Neuronal stem cell (in vitro differentiated cells): ENCODE measurements around the gene BLVRA.

Experiments
- DNase-seq: peaks from one replicate; pipeline ENCODE4 v3.0.0-alpha.2; 2013; ENCODE audit warnings: low spot score
- H2AFZ ChIP-seq: one replicate; pipeline ENCODE4 v1.6.1; 2013; ENCODE audit warnings: mild to moderate bottlenecking, low read length, inconsistent platforms
- H2AK5ac ChIP-seq: 2 replicates; pipeline ENCODE4 v1.6.1; 2013; ENCODE audit warnings: low read depth, mild to moderate bottlenecking, inconsistent platforms, low read length, moderate library complexity, mixed read lengths
- H2BK120ac ChIP-seq: 2 replicates; pipeline ENCODE4 v1.6.1; 2013; ENCODE audit warnings: low read depth, mild to moderate bottlenecking, inconsistent platforms, low read length, moderate library complexity, mixed read lengths
- H2BK12ac ChIP-seq: one replicate; pipeline ENCODE4 v1.6.1; 2013; ENCODE audit warnings: low read length, inconsistent platforms
- H2BK15ac ChIP-seq: 2 replicates; pipeline ENCODE4 v1.6.1; 2013; ENCODE audit warnings: mild to moderate bottlenecking, low read length, inconsistent platforms, mixed read lengths
- H2BK5ac ChIP-seq: one replicate; pipeline ENCODE4 v1.6.1; 2013; ENCODE audit warnings: inconsistent platforms, mild to moderate bottlenecking, low read length, moderate library complexity
- H3K14ac ChIP-seq: one replicate; pipeline ENCODE4 v1.6.1; 2013; ENCODE audit warnings: low read length, inconsistent platforms
- H3K18ac ChIP-seq: 2 replicates; pipeline ENCODE4 v1.6.1; 2013; ENCODE audit warnings: low read length, inconsistent platforms
- H3K23ac ChIP-seq: 2 replicates; pipeline ENCODE4 v1.6.1; 2013; ENCODE audit warnings: low read depth, mild to moderate bottlenecking, mixed read lengths, low read length, inconsistent platforms; ENCODE audit not compliant: poor library complexity
- H3K27ac ChIP-seq: replicated peaks from 3 replicates; pipeline ENCODE4 v1.5.1; 2013; ENCODE audit warnings: low read length, inconsistent platforms
- H3K27me3 ChIP-seq, 3 experiments: 2 replicates each; pipeline ENCODE4 v1.6.1; 2013; ENCODE audit warnings: low read length in 3 of 3, mild to moderate bottlenecking in 2 of 3, inconsistent platforms in 1 of 3, low read depth in 1 of 3, mixed read lengths in 1 of 3, moderate library complexity in 1 of 3; ENCODE audit not compliant: control insufficient read depth in 3 of 3, insufficient read depth in 3 of 3
- H3K36me3 ChIP-seq, 2 donors: replicated peaks in 1 of 2; 2 replicates each; pipeline ENCODE4 v1.6.1; 2013; ENCODE audit warnings: low read length in 2 of 2; ENCODE audit not compliant: control insufficient read depth in 2 of 2, insufficient read depth in 2 of 2
- H3K4ac ChIP-seq: 2 replicates; pipeline ENCODE4 v1.6.1; 2013; ENCODE audit warnings: inconsistent platforms, mild to moderate bottlenecking, low read length, moderate library complexity
- H3K4me1 ChIP-seq, 2 donors: 1 replicate in 1 of 2; 2 replicates in 1 of 2; pipeline ENCODE4 v1.6.1; 2013; ENCODE audit warnings: low read length in 2 of 2, low read depth in 1 of 2; ENCODE audit not compliant: control insufficient read depth in 2 of 2, insufficient read depth in 1 of 2
- H3K4me2 ChIP-seq: one replicate; pipeline ENCODE4 v1.6.1; 2013; ENCODE audit warnings: mild to moderate bottlenecking, low read length, inconsistent platforms; ENCODE audit not compliant: insufficient read depth, poor library complexity, severe bottlenecking
- H3K4me3 ChIP-seq, 2 donors: 2 replicates each; pipeline ENCODE4 v1.5.1; 2013; ENCODE audit warnings: low read length in 2 of 2, mild to moderate bottlenecking in 2 of 2, inconsistent platforms in 1 of 2, moderate library complexity in 1 of 2
- H3K79me1 ChIP-seq: one replicate; pipeline ENCODE4 v1.6.1; 2013; ENCODE audit warnings: low read depth, mild to moderate bottlenecking, inconsistent platforms, low read length, moderate library complexity
- H3K9ac ChIP-seq: one replicate; pipeline ENCODE4 v1.6.1; 2013; ENCODE audit warnings: mild to moderate bottlenecking, low read depth, low read length, inconsistent platforms; ENCODE audit not compliant: poor library complexity
- H3K9me3 ChIP-seq, 2 donors: replicated peaks in 1 of 2; 2 replicates each; pipeline versions ENCODE3 to v1.6.1; 2013; ENCODE audit warnings: low read length in 2 of 2, mild to moderate bottlenecking in 2 of 2, inconsistent platforms in 1 of 2, low read depth in 1 of 2, mixed read lengths in 1 of 2, moderate library complexity in 1 of 2; ENCODE audit not compliant: control insufficient read depth in 2 of 2, insufficient read depth in 1 of 2
- H4K8ac ChIP-seq: one replicate; pipeline ENCODE4 v1.6.1; 2013; ENCODE audit warnings: low read depth, mild to moderate bottlenecking, inconsistent platforms, low read length, moderate library complexity
- H4K91ac ChIP-seq: one replicate; pipeline ENCODE4 v1.6.1; 2013; ENCODE audit warnings: low read length, low read depth, mild to moderate bottlenecking, inconsistent platforms; ENCODE audit not compliant: poor library complexity
- WGBS, 2 donors: extraction: QIAGEN DNeasy Blood & Tissue Kit; methylation state at CpG; one replicate each; pipeline ENCODE4 v1.1.7; 2013; ENCODE audit warnings: missing lambda C conversion rate in 2 of 2, mixed read lengths in 1 of 2; ENCODE audit not compliant: insufficient read length in 2 of 2, insufficient replicate concordance in 1 of 2; ENCODE audit errors: extremely low coverage in 2 of 2; 5-methylcytosine and 5-hydroxymethylcytosine counted together

The BLVRA gene

DNA sequence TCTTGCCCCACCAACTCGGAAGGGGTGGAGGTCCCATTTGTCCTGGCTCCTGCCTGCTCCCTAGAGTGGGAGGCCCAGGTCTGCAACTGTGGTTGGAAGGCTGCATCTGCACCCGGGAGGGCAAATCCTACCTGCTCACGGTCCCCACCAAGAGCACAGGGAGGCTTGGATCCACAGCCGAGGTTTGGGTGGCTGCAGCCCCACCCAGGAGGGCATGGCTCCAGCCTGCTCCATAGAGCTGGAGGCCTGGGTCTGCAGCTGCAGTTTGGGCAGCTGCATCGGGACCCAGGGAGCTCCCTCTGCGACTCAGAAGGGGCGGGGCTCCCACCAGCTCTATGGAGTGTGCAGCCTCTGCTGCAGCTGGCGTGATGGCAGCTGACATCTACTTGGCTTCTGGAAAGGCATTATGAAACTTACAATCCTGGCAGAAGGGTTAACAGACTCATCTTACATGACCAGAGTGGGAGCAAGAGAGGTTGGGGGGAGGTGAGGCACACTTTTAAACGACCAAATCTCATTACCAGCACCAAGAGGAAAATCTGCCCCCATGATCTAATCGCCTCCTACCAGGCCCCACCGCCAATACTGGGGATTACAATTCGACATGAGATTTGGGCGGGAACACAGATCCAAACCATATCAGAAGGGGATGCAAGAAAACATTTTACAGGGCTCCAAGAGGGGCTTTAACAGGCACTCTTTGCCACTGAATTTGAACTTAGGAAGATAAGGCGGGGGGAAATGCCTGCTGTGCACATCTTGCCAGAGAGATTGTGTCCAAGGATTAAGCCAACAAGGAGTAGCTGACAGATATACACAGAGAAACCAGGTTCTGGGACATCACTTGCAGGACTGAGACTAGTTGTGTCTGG lies 8.2 kb upstream of the BLVRA start:
- Histone ChIP-seq H3K4me2 (no peak overlapping the region), H4K91ac (no peak overlapping the region), H2BK12ac (peak overlapping the region; percentile 48), H2BK15ac (no peak overlapping the region), H2BK5ac (no peak overlapping the region), H3K9ac (peak overlapping the region; percentile 54), H2AFZ (peak overlapping the region; percentile 83), H3K4me1 (peaks cover 0 to 1% of the 10 kb centered on the region in 2 donors), H3K36me3 (no peaks in the 10 kb centered on the region), H3K79me1 (no peaks in the 10 kb centered on the region), H3K27ac (no peak overlapping the region), H3K18ac (peak overlapping the region; percentile 91), H3K4ac (no peak overlapping the region), H3K23ac (no peak overlapping the region), H3K14ac (no peak overlapping the region), H3K9me3 (no peaks in the 10 kb centered on the region), H2AK5ac (peak overlapping the region; percentile 58), H3K27me3 (peaks cover 0 to 42% (median 0%) of the 10 kb centered on the region in 3 experiments), H3K4me3 (no peak overlapping the region), H4K8ac (peak overlapping the region; percentile 94), H2BK120ac (no peak overlapping the region)
- no CpG with 5 or more reads among the region's 14 CpGs for whole genome bisulfite sequencing, 2 donors
- DNase-seq: no peak

DNA sequence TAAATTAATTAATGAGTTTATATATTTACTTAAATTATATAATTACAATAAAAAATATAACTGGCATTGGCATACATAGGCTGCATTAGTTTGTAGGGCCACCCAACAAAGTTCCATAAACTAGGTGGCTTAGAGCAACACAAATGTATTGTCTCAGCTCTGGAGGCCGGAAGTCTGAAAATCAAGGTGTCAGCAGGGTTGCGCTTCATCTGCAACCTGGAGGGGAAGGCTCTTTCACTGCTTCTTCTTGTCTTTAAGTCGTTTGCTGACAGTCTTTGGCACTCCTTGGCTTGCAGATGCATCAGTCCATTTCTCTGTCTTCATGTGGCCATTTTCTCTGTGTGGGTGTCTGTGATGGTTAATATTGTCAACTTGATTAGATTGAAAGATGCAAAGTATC lies 6.1 kb upstream of the BLVRA start:
- Histone ChIP-seq H3K14ac (no peak overlapping the region), H3K4ac (no peak overlapping the region), H3K27me3 (peaks cover 0 to 56% (median 0%) of the 10 kb centered on the region in 3 experiments), H2BK5ac (no peak overlapping the region), H3K23ac (no peak overlapping the region), H3K4me3 (no peak overlapping the region), H2AK5ac (no peak overlapping the region), H2BK15ac (no peak overlapping the region), H3K18ac (no peak overlapping the region), H4K8ac (no peak overlapping the region), H3K9me3 (no peaks in the 10 kb centered on the region), H3K36me3 (no peaks in the 10 kb centered on the region), H3K4me2 (no peak overlapping the region), H3K27ac (no peak overlapping the region), H3K4me1 (peaks cover 0 to 1% of the 10 kb centered on the region in 2 donors), H2BK12ac (no peak overlapping the region), H3K9ac (no peak overlapping the region), H2BK120ac (no peak overlapping the region), H4K91ac (no peak overlapping the region), H3K79me1 (no peaks in the 10 kb centered on the region), H2AFZ (no peak overlapping the region)
- no peak for DNase-seq
- WGBS, 2 donors: no CpG with 5 or more reads among the region's 3 CpGs

DNA sequence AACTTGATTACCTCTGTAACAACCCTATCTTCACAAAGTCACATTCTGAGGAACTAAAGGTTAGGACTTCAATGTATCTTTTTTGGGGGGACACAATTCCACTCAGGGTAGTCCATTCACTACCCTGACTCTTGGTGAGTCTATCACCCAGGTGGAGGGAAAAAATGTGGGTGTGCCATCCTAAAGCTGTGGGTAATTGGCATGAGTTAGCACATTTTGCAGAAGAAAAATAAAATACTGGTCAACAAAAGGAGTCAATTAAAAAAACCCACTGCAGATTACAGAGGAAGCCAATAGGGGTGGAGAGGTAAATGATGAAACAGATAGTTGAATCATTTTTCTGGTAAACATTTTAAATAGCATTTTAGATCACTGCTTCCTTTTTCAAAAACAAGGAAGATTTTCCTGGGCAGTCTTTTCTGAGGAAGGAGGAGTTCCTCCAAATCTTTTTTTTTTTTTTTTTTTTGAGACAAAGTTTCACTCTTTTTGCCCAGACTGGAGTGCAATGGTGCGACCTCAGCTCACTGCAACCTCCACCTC lies 5.1 kb upstream of the BLVRA start:
- Histone ChIP-seq H3K14ac (no peak overlapping the region), H3K36me3 (no peaks in the 10 kb centered on the region), H3K79me1 (no peaks in the 10 kb centered on the region), H3K4ac (no peak overlapping the region), H2AFZ (no peak overlapping the region), H3K23ac (no peak overlapping the region), H2BK12ac (no peak overlapping the region), H3K9me3 (no peaks in the 10 kb centered on the region), H2BK120ac (no peak overlapping the region), H3K4me2 (no peak overlapping the region), H2BK5ac (no peak overlapping the region), H4K91ac (no peak overlapping the region), H3K4me1 (peaks cover 0 to 1% of the 10 kb centered on the region in 2 donors), H3K4me3 (no peak overlapping the region), H3K27me3 (peaks cover 0 to 59% (median 9%) of the 10 kb centered on the region in 3 experiments), H2AK5ac (no peak overlapping the region), H3K27ac (no peak overlapping the region), H3K9ac (no peak overlapping the region), H3K18ac (no peak overlapping the region), H4K8ac (no peak overlapping the region), H2BK15ac (no peak overlapping the region)
- WGBS, 2 donors: no CpG with 5 or more reads among the region's 1 CpG
- DNase-seq: no peak

DNA sequence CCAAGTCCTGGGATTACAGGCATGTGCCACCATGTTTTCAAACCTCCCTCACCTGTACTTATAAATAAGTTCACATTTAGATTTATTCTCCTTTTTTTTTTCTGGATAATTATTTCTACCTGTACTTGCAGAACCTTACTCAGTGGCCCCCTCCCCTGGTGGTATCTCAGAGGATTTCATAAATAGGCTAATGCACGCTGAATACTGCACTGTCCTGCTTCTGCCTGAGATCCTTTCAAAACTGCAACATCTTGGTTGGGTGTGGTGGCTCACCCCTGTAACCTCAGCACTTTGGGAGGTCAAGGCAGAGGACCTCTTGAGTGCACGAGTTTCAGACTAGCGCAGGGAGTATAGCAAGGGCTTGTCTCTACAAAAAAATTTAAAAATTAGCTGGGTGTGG lies 4.6 kb upstream of the BLVRA start:
- no CpG with 5 or more reads among the region's 3 CpGs for WGBS, 2 donors
- no peaks in the 10 kb centered on the region for H3K36me3 ChIP-seq
- no peak overlapping the region for H2BK15ac ChIP-seq
- H3K4ac ChIP-seq: no peak overlapping the region
- no peak overlapping the region for H3K14ac ChIP-seq
- no peak overlapping the region for H3K4me3 ChIP-seq
- H2AFZ ChIP-seq: no peak overlapping the region
- H3K27ac ChIP-seq: no peak overlapping the region
- H4K8ac ChIP-seq: no peak overlapping the region
- H2BK5ac ChIP-seq: no peak overlapping the region
- DNase-seq: no peak
- H3K9ac ChIP-seq: no peak overlapping the region
- H4K91ac ChIP-seq: no peak overlapping the region
- H3K23ac ChIP-seq: no peak overlapping the region
- no peak overlapping the region for H3K4me2 ChIP-seq
- no peak overlapping the region for H2BK12ac ChIP-seq
- no peaks in the 10 kb centered on the region for H3K9me3 ChIP-seq
- no peaks in the 10 kb centered on the region for H3K79me1 ChIP-seq
- H3K27me3 ChIP-seq: peaks cover 0 to 56% (median 9%) of the 10 kb centered on the region in 3 experiments
- H3K18ac ChIP-seq: no peak overlapping the region
- no peak overlapping the region for H2AK5ac ChIP-seq
- H2BK120ac ChIP-seq: no peak overlapping the region
- H3K4me1 ChIP-seq: peaks cover 0 to 1% of the 10 kb centered on the region in 2 donors
